ENCODE measurements around the gene PGC.

DNA sequence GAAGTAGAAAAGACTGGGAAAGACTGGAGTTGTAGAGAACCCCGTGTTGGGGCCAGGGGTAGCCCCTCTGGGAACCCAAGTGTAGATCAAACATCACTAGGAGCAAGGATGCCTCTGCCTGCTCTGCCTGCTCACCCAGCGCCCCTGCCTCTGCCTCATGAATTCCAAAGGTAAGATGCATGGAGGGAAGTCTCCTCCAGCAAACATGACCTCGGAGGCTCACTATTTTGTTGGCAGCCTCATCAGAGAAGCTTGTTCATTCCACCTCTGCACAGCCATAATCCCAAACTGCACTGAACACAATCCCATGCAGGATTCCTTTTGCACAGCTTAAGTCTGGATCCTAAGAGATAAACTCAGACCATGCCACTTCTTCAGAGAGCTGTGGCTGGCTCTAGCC is 27.6 kb upstream of the PGC start:
- TF ChIP-seq POLR2A (IDR thresholded peaks at IDR 0.05) (no peak), POLR2AphosphoS5 (IDR thresholded peaks at IDR 0.05) (no peak), EP300 (IDR thresholded peaks at IDR 0.05) (no peak)
- TF ChIP-seq, protein P1, sequence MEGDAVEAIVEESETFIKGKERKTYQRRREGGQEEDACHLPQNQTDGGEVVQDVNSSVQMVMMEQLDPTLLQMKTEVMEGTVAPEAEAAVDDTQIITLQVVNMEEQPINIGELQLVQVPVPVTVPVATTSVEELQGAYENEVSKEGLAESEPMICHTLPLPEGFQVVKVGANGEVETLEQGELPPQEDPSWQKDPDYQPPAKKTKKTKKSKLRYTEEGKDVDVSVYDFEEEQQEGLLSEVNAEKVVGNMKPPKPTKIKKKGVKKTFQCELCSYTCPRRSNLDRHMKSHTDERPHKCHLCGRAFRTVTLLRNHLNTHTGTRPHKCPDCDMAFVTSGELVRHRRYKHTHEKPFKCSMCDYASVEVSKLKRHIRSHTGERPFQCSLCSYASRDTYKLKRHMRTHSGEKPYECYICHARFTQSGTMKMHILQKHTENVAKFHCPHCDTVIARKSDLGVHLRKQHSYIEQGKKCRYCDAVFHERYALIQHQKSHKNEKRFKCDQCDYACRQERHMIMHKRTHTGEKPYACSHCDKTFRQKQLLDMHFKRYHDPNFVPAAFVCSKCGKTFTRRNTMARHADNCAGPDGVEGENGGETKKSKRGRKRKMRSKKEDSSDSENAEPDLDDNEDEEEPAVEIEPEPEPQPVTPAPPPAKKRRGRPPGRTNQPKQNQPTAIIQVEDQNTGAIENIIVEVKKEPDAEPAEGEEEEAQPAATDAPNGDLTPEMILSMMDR (IDR thresholded peaks at IDR 0.05) = no peak

Data from sigmoid colon (tissue), 4 donors.